Measurements from ENCODE around the gene STRIP1.

STRIP1 gene

DNA sequence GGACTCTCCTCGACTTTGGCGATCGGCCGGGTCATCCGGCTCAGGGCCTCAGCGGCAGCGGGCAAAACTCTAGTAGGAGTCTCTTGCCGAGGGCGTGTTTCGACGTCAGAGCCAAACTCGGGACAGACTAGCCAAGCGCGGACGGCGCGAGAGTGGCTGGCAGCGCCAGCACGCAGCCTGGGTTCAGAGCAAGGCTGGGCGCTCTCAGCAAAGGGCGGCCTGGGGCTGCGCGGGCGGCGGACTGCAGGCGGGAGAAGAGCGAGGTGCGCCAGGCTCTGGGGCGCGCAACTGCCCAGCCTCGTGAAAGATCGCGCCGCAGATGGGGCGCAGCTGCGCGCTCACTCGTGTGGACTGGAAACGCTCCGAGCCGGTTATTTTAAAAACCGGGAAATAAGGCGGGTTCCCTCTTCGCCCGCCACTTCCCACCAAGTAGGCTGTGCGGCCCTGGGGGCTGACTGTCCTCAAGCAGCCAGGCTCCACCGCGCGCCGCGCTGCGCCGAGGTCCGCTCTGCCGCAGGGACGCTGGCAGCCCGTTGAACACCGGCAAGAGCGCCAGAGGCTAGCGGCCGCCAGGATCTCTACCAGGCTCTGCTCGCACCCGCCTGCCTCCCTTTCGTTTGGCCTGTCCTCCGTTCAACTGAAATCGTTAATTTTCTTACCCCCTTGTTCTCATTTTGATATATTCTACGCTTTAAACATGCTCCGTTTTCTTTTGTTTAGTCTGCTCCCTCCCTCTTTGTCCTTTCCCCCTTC, 33.6 kb downstream of the STRIP1 start:
- Histone ChIP-seq H2AFZ (ENCODE audit: low read depth, low read length, severe bottlenecking) (no peak overlapping the region), H3K79me2 (ENCODE audit: insufficient read depth, low read length) (no peaks in the 10 kb centered on the region), H3K9me2 (replicated peaks; ENCODE audit: insufficient read depth, low read length) (no peaks in the 10 kb centered on the region), H3K9me3 (ENCODE audit: insufficient read depth, low read length) (no peaks in the 10 kb centered on the region), H3K27ac (ENCODE audit: low read depth, low read length) (no peak overlapping the region), H3K27me3 (ENCODE audit: low read length) (no peaks in the 10 kb centered on the region), H3K36me3 (ENCODE audit: low read length) (no peaks in the 10 kb centered on the region), H3K4me2 (ENCODE audit: low read depth, low read length, poor library complexity, severe bottlenecking) (no peak overlapping the region), H3F3A (ENCODE audit: insufficient read depth) (no peaks in the 10 kb centered on the region), H4K20me1 (ENCODE audit: low read depth, low read length) (no peaks in the 10 kb centered on the region), H3K4me3 (ENCODE audit: insufficient read depth, low read length, poor library complexity, severe bottlenecking) (no peak overlapping the region), H3K9ac (ENCODE audit: low read length) (no peak overlapping the region)
- TF ChIP-seq EZH2phosphoT487 (conservative IDR thresholded peaks at IDR 0.05; ENCODE audit: low read length) = no peak

GRCh38 chr1:110068646-110069403, 34.4 kb downstream of the STRIP1 start:
- no peaks in the 10 kb centered on the region for H3K9me2 ChIP-seq (replicated peaks; ENCODE audit: insufficient read depth, low read length)
- H3K36me3 ChIP-seq (ENCODE audit: low read length) = no peaks in the 10 kb centered on the region
- no peaks in the 10 kb centered on the region for H4K20me1 ChIP-seq (ENCODE audit: low read depth, low read length)
- no peaks in the 10 kb centered on the region for H3K9me3 ChIP-seq (ENCODE audit: insufficient read depth, low read length)
- H3K4me2 ChIP-seq (ENCODE audit: low read depth, low read length, poor library complexity, severe bottlenecking) = no peak overlapping the region
- H3K9ac ChIP-seq (ENCODE audit: low read length) = no peak overlapping the region
- H2AFZ ChIP-seq (ENCODE audit: low read depth, low read length, severe bottlenecking) = no peak overlapping the region
- H3F3A ChIP-seq (ENCODE audit: insufficient read depth) = no peaks in the 10 kb centered on the region
- TF ChIP-seq, protein P1, sequence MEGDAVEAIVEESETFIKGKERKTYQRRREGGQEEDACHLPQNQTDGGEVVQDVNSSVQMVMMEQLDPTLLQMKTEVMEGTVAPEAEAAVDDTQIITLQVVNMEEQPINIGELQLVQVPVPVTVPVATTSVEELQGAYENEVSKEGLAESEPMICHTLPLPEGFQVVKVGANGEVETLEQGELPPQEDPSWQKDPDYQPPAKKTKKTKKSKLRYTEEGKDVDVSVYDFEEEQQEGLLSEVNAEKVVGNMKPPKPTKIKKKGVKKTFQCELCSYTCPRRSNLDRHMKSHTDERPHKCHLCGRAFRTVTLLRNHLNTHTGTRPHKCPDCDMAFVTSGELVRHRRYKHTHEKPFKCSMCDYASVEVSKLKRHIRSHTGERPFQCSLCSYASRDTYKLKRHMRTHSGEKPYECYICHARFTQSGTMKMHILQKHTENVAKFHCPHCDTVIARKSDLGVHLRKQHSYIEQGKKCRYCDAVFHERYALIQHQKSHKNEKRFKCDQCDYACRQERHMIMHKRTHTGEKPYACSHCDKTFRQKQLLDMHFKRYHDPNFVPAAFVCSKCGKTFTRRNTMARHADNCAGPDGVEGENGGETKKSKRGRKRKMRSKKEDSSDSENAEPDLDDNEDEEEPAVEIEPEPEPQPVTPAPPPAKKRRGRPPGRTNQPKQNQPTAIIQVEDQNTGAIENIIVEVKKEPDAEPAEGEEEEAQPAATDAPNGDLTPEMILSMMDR (IDR thresholded peaks at IDR 0.05; ENCODE audit: insufficient read depth, low read length, poor library complexity, severe bottlenecking) = no peak
- no peak for TF ChIP-seq EZH2phosphoT487 (conservative IDR thresholded peaks at IDR 0.05; ENCODE audit: low read length)
- H3K27me3 ChIP-seq (ENCODE audit: low read length) = no peaks in the 10 kb centered on the region
- H3K27ac ChIP-seq (ENCODE audit: low read depth, low read length) = no peak overlapping the region
- no peaks in the 10 kb centered on the region for H3K79me2 ChIP-seq (ENCODE audit: insufficient read depth, low read length)
- H3K4me3 ChIP-seq (ENCODE audit: insufficient read depth, low read length, poor library complexity, severe bottlenecking) = no peak overlapping the region

DNA sequence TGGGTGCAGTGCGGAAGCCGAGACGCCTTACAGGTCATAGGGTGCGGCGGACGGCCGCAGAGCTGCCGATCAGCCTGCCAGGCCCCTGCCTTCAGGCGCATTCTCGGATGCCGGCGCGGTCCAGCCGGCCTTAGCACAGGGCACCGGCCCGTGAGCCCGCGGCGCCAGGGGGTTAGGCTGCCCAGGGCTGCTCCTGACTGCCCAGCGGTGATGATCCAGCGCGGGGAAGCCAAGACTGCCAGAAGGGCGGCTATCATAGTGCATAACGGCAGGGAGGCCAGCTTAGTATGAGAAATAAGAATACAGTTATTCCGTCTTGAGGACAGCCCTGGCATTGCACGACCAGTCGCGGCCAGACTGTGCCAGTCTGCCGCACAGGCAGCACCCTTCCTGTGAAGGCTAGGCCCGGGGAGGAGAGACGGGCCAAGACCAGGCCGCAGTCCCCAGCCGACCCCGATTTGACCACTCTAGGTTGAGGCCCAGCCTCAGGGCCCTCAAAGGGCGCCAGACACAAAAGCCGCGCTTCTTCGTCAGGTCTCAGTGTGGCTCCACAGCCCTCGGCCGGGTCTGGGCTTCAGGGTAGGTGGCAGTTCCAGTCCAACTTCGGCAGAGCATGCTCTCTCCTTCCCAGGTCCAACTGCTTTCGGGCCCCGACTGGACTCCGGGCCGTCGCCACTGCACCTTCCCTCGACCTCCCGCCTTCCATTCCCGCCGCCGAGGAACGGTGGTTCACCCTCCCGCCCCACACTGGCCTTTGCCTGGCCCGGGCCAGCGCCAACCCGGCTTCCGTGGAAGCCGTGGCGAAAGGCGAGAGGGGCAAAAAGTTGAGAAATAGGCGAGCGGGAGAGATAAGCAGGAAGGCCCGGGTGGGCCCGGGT, 35.2 kb downstream of the STRIP1 start:
- Histone ChIP-seq H3K9me2 (replicated peaks; ENCODE audit: insufficient read depth, low read length) (no peaks in the 10 kb centered on the region), H3K36me3 (ENCODE audit: low read length) (no peaks in the 10 kb centered on the region), H2AFZ (ENCODE audit: low read depth, low read length, severe bottlenecking) (no peak overlapping the region), H3K9ac (ENCODE audit: low read length) (no peak overlapping the region), H3K27ac (ENCODE audit: low read depth, low read length) (no peak overlapping the region), H3K27me3 (ENCODE audit: low read length) (no peaks in the 10 kb centered on the region), H3K9me3 (ENCODE audit: insufficient read depth, low read length) (no peaks in the 10 kb centered on the region), H3F3A (ENCODE audit: insufficient read depth) (no peaks in the 10 kb centered on the region), H4K20me1 (ENCODE audit: low read depth, low read length) (no peaks in the 10 kb centered on the region), H3K79me2 (ENCODE audit: insufficient read depth, low read length) (no peaks in the 10 kb centered on the region), H3K4me2 (ENCODE audit: low read depth, low read length, poor library complexity, severe bottlenecking) (no peak overlapping the region), H3K4me3 (ENCODE audit: insufficient read depth, low read length, poor library complexity, severe bottlenecking) (no peak overlapping the region)
- TF ChIP-seq, protein P1 (IDR thresholded peaks at IDR 0.05; ENCODE audit: insufficient read depth, low read length, poor library complexity, severe bottlenecking) = no peak
- TF ChIP-seq EZH2phosphoT487 (conservative IDR thresholded peaks at IDR 0.05; ENCODE audit: low read length) = no peak

Measured in SU-DHL-6 (cell line).